OCI-LY3 (cell line): Measurements from ENCODE around the gene EFCAB11.

Experiments used
- EZH2phosphoT487 ChIP-seq: fragments of 200-600 bp; shearing (Covaris generic); IDR thresholded peaks from 2 replicates; pipeline ENCODE4 v1.6.1; 2018; ENCODE audit warnings: antibody characterized with exemption, mixed run types, low read depth
- TF ChIP-seq, protein P1 (sequence below): fragments of 200-600, 300-600 bp; sonication (generic); IDR thresholded peaks from 2 replicates; pipeline ENCODE4 v1.5.1; 2014; ENCODE audit warnings: antibody characterized with exemption, low read length, low read depth

DNA sequence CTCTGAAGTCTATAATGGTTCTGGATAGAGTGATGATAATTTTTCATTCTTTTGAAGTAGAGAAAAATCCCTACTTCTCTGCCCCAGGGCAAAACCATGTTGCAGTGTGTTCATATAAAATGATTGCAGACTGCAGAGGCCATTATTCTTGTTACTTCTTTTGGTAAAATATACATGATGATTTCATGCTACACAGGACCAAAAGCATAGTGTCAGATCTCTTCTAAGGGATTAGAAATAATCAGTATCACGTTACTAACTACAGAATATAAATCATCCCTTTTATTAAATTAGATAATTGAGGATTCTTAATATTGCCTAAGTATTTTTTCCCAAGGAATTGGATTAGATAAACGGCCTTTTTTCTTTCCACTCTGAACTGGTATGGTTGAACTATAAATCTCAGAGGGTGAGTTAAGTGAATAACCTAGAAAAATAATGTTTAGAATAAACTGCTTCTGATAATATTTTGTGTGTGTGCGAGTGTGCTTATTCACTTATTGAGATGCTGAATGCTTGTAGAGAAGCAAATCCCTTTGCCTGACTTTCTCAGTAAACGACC is 156.2 kb downstream of the EFCAB11 start:
- TF ChIP-seq, protein P1, sequence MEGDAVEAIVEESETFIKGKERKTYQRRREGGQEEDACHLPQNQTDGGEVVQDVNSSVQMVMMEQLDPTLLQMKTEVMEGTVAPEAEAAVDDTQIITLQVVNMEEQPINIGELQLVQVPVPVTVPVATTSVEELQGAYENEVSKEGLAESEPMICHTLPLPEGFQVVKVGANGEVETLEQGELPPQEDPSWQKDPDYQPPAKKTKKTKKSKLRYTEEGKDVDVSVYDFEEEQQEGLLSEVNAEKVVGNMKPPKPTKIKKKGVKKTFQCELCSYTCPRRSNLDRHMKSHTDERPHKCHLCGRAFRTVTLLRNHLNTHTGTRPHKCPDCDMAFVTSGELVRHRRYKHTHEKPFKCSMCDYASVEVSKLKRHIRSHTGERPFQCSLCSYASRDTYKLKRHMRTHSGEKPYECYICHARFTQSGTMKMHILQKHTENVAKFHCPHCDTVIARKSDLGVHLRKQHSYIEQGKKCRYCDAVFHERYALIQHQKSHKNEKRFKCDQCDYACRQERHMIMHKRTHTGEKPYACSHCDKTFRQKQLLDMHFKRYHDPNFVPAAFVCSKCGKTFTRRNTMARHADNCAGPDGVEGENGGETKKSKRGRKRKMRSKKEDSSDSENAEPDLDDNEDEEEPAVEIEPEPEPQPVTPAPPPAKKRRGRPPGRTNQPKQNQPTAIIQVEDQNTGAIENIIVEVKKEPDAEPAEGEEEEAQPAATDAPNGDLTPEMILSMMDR, result no peak
- TF ChIP-seq EZH2phosphoT487, result no peak
